ENCODE results near the gene MTHFR. TPM values are rescaled to one million over a fixed set of nuclear protein-coding genes. Genes with fewer than 3 reads are reported as not detected.

The MTHFR gene
- polyA plus RNA-seq, 1 donor from 2014 or later = 21.2 TPM

GRCh38 chr1:11828511-11828910, 22.7 kb upstream of the MTHFR start:
- TF ChIP-seq RAD21 (conservative IDR thresholded peaks at IDR 0.05) = no peak
- TF ChIP-seq MXI1 (conservative IDR thresholded peaks at IDR 0.05; ENCODE audit: poor library complexity, severe bottlenecking) = no peak
- TF ChIP-seq SMC3 (conservative IDR thresholded peaks at IDR 0.05; ENCODE audit: poor library complexity) = no peak
- no peak for TF ChIP-seq TAF1 (IDR thresholded peaks at IDR 0.05; ENCODE audit: low read depth)
- TF ChIP-seq, protein P1, sequence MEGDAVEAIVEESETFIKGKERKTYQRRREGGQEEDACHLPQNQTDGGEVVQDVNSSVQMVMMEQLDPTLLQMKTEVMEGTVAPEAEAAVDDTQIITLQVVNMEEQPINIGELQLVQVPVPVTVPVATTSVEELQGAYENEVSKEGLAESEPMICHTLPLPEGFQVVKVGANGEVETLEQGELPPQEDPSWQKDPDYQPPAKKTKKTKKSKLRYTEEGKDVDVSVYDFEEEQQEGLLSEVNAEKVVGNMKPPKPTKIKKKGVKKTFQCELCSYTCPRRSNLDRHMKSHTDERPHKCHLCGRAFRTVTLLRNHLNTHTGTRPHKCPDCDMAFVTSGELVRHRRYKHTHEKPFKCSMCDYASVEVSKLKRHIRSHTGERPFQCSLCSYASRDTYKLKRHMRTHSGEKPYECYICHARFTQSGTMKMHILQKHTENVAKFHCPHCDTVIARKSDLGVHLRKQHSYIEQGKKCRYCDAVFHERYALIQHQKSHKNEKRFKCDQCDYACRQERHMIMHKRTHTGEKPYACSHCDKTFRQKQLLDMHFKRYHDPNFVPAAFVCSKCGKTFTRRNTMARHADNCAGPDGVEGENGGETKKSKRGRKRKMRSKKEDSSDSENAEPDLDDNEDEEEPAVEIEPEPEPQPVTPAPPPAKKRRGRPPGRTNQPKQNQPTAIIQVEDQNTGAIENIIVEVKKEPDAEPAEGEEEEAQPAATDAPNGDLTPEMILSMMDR (IDR thresholded peaks at IDR 0.05; ENCODE audit: poor library complexity, severe bottlenecking) = no peak
- TF ChIP-seq EP300 (conservative IDR thresholded peaks at IDR 0.05; ENCODE audit: poor library complexity, severe bottlenecking) = no peak
- TF ChIP-seq POLR2AphosphoS5 (IDR thresholded peaks at IDR 0.05) = no peak
- no peak for TF ChIP-seq EZH2 (IDR thresholded peaks at IDR 0.05; ENCODE audit: borderline replicate concordance, insufficient read depth, low read length, poor library complexity, severe bottlenecking)
- no peak for TF ChIP-seq REST (IDR thresholded peaks at IDR 0.05; ENCODE audit: borderline replicate concordance)
- H3K9ac ChIP-seq (ENCODE audit: low read length) = no peak overlapping the region
- no peaks in the 10 kb centered on the region for H4K20me1 ChIP-seq (ENCODE audit: insufficient read depth)
- H3K27ac ChIP-seq (ENCODE audit: low read length) = no peak overlapping the region
- H3F3A ChIP-seq (ENCODE audit: insufficient read depth, low read length, poor library complexity, severe bottlenecking) = no peaks in the 10 kb centered on the region
- H3K4me3 ChIP-seq (ENCODE audit: low read length) = no peak overlapping the region
- H3K36me3 ChIP-seq (ENCODE audit: insufficient read depth, low read length) = no peaks in the 10 kb centered on the region
- H3K4me2 ChIP-seq (ENCODE audit: low read length) = no peak overlapping the region
- no peaks in the 10 kb centered on the region for H3K9me3 ChIP-seq (ENCODE audit: low read length)
- H3K9me2 ChIP-seq (ENCODE audit: insufficient read depth, low read length) = no peaks in the 10 kb centered on the region
- no peaks in the 10 kb centered on the region for H3K27me3 ChIP-seq (ENCODE audit: insufficient read depth, low read depth, low read length)
- H3K79me2 ChIP-seq (replicated peaks; ENCODE audit: insufficient read depth, low read length) = no peaks in the 10 kb centered on the region
- H2AFZ ChIP-seq (ENCODE audit: low read depth, low read length) = no peak overlapping the region

DNA sequence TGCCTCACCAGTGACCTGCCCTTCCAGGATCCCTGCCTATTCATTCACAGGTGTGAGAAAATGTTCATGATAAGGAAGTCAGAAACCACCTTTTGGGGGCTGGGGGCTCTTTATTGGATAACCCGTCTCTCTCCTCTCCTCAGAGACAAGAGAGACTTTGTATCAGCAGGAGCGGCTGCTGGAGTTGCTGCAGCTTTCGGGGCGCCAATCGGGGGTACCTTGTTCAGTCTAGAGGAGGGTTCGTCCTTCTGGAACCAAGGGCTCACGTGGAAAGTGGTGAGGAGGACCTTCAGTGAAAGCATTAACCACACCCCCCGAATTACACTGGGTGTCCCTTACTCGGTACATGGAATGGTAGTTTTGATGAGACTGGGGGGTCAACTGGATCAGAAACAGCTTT, 21.2 kb upstream of the MTHFR start:
- H3K36me3 ChIP-seq (ENCODE audit: insufficient read depth, low read length) = no peaks in the 10 kb centered on the region
- H3K9ac ChIP-seq (ENCODE audit: low read length) = no peak overlapping the region
- no peak overlapping the region for H3K4me2 ChIP-seq (ENCODE audit: low read length)
- H3K27ac ChIP-seq (ENCODE audit: low read length) = no peak overlapping the region
- H3K4me3 ChIP-seq (ENCODE audit: low read length) = no peak overlapping the region
- no peaks in the 10 kb centered on the region for H3K79me2 ChIP-seq (replicated peaks; ENCODE audit: insufficient read depth, low read length)
- H4K20me1 ChIP-seq (ENCODE audit: insufficient read depth) = no peaks in the 10 kb centered on the region
- H3K9me2 ChIP-seq (ENCODE audit: insufficient read depth, low read length) = no peaks in the 10 kb centered on the region
- H3K9me3 ChIP-seq (ENCODE audit: low read length) = no peaks in the 10 kb centered on the region
- H2AFZ ChIP-seq (ENCODE audit: low read depth, low read length) = no peak overlapping the region
- no peaks in the 10 kb centered on the region for H3K27me3 ChIP-seq (ENCODE audit: insufficient read depth, low read depth, low read length)
- TF ChIP-seq REST (IDR thresholded peaks at IDR 0.05; ENCODE audit: borderline replicate concordance) (no peak), POLR2AphosphoS5 (IDR thresholded peaks at IDR 0.05) (no peak), EP300 (conservative IDR thresholded peaks at IDR 0.05; ENCODE audit: poor library complexity, severe bottlenecking) (no peak), SMC3 (conservative IDR thresholded peaks at IDR 0.05; ENCODE audit: poor library complexity) (no peak), MXI1 (conservative IDR thresholded peaks at IDR 0.05; ENCODE audit: poor library complexity, severe bottlenecking) (no peak), TAF1 (IDR thresholded peaks at IDR 0.05; ENCODE audit: low read depth) (no peak), EZH2 (IDR thresholded peaks at IDR 0.05; ENCODE audit: borderline replicate concordance, insufficient read depth, low read length, poor library complexity, severe bottlenecking) (no peak), RAD21 (conservative IDR thresholded peaks at IDR 0.05) (no peak)
- TF ChIP-seq, protein P1 (IDR thresholded peaks at IDR 0.05; ENCODE audit: poor library complexity, severe bottlenecking) = no peak
- no peaks in the 10 kb centered on the region for H3F3A ChIP-seq (ENCODE audit: insufficient read depth, low read length, poor library complexity, severe bottlenecking)

All from neural cell (in vitro differentiated cells).